ENCODE results near the gene CERK. TPM values are rescaled to one million over a fixed set of nuclear protein-coding genes. Genes with fewer than 3 reads are reported as not detected.

Gene CERK
- total and polyA plus RNA-seq, 9 of the 15 experiments (the other 6 are each of a cell fraction or from before 2014, with no cell fraction given), result 1.1 to 14.9 (median 8.7) TPM

GRCh38 chr22:46667245-46667623, 70.8 kb downstream of the CERK start (continued):
- TF ChIP-seq ZBTB40 (IDR thresholded peaks at IDR 0.05), result peak; percentile 94
- TF ChIP-seq ZBTB40 (CRISPR knock-in tag; IDR thresholded peaks at IDR 0.05), result peak; percentile 92
- no peak for TF ChIP-seq ATF3 (IDR thresholded peaks at IDR 0.05)
- TF ChIP-seq ATF3 (CRISPR knock-in tag; conservative IDR thresholded peaks at IDR 0.05), result no peak
- no peak for TF ChIP-seq TEAD2 (tag; IDR thresholded peaks at IDR 0.05)
